HG03108 (cell line): ENCODE results near the gene COL18A1.

ENCODE experiments used
- ATAC-seq: cut with Tn5 transposase; IDR thresholded peaks from one replicate; pipeline ENCODE4 v1.9.1; 2021; ENCODE audit warnings: moderate library complexity; ENCODE audit not compliant: unreplicated experiment

COL18A1 gene

GRCh38 chr21:45477176-45478114 is 72.5 kb downstream of the COL18A1 start:
- no peak for ATAC-seq

DNA sequence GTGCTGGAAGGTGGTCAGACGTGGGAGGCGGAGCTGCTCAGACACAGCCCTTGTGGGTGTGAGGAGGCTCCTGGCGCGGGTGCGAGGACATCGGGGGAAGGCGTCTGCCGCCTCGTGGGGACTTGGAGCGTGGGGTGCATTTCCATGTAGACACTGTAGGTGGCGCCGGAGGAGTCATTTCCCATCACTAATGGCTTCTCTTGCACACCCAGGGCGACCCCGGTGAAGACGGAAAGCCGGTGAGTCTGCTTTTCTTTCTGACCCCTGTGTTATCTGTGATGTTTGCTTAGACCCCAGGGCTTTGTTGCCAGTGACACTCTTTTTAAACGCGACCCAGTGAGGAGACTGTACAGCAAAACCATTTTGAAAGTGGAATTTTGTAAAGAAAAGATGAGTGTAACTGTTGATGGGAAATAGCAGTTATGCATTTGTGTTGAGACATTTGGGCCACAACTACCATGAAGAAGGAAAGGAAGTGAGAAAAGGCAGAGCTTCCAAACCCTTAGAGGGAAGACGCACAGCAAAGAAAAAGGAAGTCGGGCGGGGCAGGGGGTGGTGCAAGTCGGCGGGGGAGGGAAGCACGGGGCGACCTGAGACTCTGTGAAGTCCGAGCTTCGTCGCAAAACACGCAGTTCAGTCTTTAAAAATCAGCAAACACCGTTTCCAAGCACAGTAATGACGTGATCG is 73.3 kb downstream of the COL18A1 start:
- ATAC-seq, result no peak

DNA sequence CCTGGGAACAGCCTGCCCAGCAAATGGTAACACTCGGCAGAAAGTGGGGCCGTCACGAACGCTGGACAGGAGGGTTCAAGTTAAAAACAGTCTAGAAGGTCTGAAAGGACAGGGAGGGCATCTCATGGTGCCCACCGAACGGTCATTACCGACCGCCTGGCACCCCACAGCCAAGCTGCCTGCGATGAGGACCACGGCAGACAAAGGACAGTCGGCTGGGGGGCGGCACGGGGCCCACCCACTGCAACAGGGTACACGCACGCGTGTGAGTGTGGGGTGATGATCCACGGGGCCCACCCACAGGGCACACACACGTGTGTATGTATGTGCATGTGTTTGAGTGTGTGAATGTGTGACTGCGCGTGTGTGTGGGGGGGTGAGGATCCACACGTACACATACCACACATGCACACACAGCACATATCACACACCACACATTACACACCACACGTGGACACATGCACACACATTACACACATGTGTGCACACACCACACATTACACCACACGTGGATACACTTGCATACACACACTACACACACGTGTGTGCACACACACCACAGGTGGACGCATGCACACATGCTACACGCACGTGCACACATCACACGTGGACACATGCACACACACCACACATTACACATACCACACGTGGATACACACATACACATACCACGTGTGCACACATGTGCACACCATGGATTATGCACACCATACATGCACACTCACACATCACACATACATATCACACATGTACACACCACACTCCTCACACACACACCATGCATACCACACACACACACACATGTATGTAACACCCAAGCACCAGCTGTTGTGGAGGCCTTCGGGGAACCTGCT is 74.1 kb downstream of the COL18A1 start:
- ATAC-seq, result no peak

DNA sequence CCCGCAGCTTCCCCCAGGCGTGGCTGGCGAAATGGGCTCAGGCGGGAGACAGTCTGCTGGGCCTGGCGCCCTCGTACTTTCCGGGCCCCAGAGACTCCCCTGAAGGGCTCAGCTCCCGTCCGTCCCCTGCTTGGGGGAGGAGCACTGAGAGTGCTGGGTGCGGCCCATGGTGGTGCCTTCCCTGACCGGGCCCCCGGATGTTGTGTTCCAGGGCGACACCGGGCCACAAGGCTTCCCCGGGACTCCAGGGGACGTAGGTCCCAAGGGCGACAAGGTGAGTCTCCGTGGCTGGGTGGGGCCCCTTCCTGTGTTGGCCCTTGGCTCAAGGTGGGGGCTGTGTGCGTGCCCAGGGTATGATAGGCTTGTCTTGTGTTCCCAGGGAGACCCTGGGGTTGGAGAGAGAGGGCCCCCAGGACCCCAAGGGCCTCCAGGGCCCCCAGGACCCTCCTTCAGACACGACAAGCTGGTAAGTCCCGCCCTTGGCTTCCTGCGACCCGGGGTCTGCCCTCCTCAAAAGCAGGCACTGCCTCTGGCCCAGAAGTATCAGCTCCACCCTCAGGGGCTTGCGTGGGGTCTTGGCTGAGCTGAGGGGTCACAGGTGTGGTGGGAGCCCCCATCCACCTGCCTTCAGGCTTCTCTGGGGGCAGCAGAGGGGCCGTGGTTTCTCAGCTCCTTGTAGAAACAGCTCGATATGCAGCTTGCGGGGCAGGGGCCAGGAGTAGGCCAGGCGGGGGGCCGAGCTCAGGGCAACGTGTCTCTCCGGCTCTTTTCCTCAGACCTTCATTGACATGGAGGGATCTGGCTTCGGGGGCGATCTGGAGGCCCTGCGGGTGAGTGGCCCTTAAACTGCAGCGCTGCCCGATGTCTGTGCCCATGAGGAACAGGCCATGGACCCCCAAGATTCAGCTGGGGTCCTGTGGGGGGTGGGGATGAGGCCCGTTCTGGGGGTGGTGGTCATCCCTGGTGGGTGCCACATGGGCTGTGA is 75.0 kb downstream of the COL18A1 start:
- no peak for ATAC-seq

- ATAC-seq, result no peak
These were observed 75.9 kb downstream of the COL18A1 start for GRCh38 chr21:45480701-45481500.

DNA sequence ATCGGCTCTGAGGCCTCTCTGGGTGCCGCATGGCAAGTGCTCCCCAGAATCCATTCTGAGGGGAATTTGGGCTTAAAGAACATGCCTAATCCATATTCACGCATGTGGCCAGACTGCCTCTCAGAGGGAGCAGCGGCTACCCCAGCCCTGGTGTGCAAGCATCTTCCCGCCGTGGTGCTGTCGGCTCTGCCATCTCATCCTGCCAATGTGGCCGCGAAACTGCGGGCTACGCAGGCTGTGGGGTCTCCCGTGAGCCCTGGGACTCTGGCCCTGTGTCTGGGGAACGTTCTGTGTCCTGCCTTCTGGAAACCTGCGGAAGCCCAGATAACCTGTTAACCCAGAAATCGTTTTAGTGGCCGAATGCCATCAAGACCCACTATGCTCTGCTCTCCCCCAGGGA is 76.6 kb downstream of the COL18A1 start:
- no peak for ATAC-seq

GRCh38 chr21:45481977-45482898 is 77.3 kb downstream of the COL18A1 start:
- no peak for ATAC-seq

DNA sequence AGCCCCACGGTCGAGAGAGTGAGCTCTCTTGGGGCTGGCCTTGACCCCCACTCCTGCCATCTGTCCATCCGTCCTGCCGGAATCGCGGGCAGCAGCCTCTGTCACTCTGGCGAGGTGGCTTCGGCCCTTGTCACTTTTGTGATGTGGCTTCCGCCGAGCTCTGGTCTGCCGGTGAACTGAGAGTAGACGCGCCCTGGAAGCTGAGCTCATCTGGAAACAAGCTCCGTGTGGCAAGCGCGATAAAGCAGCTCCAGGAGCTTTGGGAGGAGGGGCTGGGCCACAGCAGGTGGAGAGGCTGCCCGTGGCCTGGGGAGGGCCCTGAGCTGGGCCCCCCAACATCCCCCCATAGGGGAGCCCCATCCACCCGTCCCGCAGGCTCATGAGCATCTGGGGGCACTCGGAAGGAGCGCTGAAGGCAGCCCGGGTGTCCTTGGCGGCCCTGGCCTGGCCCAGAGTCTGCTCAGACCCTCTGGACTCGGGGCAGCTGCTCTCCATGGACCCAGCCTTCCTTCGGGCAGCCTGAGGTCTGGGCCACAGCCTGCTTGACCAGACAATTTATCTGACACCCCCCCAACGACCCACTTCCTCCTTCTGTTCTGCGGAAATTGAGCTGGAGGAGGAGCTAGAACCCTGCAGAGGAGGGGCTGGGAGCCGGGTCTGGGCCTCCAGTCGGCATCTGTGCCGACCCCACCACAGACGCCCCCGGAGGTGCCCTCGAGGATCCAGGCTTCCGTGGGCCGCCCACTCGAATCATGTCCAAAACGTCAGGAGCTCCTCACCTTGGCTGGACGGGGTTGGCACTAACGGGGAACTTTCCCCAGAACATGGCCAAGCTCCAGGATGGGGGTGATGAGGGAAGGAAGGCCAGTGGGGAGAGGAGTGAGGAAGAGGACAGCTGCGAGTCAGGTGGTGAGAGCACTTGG is 78.2 kb downstream of the COL18A1 start:
- no peak for ATAC-seq

- no peak for ATAC-seq
These were observed 79.4 kb downstream of the COL18A1 start for GRCh38 chr21:45484318-45484717.

DNA sequence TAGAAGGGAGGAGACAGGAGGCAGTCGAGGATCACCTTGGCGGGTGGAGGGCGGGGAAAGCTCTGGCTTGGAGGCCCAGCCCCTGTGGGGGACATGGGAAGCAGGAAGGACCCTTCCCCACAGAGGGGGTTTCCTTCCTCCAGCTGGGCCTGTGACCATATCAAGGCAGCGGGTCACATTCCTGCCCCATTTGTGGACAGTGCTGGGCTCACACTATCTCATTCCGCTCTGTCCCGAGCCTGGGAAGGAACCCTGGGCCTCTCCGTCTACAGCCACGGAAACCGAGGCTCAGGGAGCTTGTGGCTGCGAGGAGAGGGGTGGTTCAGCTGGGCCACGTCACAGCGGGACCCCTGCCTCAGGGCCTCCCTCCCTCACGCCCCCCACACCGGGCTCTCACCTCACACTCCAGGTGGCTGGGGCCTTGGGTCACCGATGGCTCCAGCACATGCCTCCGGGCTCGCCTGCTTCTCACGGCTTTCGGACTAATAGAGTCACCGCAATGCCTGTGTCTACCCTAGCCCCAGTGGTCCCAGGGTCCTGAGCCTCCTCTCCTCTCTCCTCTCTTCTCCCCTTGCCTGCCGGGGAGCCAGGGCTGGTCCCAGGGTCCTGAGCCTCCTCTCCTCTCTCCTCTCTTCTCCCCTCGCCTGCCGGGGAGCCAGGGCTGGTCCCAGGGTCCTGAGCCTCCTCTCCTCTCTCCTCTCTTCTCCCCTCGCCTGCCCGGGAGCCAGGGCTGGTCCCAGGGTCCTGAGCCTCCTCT is 80.9 kb downstream of the COL18A1 start:
- ATAC-seq, result no peak

- ATAC-seq, result no peak
These were observed 81.6 kb downstream of the COL18A1 start for GRCh38 chr21:45486443-45487160.

DNA sequence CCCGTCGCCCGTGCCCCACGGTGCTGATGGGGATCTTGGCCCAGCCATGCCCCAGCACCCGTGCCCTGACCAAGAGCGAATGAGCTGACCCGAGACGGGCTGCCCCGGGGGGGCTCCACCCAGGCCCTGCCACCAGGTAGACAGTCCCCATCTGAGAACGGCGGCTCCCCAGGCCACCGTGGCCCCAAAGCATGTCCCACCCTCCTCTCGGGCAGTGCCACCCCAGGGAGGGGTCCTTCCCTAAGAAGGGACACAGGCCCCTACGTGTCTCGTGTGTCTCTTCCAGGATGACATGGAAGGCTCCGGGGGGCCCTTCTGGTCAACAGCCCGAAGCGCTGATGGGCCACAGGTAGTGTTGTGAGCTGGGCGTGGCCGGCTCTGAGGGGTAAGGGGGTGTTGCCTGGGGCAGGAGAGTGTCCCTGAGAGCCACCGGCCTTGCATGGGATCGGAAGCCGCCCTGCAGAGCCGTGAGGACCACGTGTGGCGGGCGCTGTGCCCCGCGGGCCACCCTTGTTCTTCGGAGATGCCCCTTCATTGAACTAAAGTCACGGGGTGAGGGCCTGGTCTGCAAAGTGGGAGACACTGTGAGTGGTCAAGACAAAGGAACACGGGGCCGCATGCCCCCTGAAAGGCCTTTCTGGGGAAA is 82.3 kb downstream of the COL18A1 start:
- ATAC-seq, result no peak

DNA sequence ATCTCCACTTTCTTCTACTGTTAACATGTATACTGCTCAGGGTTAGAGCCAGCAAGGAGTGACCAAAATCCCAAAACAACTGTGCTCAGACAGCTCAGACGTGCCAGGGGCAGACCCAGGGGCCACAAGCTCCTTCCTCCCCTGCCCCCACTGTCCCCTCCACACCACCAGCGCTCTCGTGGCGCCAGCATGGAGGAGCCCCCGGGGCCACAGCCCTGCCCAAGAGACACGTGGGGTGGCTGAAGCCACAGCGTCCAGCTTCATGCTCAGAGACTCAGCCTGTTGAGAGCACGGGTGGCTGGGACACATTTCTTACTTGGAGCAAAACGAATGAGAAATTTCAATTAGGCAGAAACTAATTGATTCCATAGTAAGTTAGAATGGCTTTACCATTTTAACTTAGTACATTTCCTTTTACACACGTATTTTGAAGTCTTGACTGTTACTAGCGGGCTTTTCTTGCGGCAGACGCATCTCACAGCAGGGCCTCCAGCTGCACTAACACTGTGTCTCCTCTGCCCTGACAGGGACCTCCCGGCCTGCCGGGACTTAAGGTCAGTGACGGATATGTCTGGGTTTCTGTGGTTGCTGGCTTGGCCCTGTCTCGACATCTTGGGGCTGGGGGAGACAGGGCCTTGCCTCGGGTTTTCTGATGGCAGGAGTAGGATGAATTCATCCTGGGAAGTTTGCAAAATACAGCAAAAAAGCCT is 83.1 kb downstream of the COL18A1 start:
- no peak for ATAC-seq

DNA sequence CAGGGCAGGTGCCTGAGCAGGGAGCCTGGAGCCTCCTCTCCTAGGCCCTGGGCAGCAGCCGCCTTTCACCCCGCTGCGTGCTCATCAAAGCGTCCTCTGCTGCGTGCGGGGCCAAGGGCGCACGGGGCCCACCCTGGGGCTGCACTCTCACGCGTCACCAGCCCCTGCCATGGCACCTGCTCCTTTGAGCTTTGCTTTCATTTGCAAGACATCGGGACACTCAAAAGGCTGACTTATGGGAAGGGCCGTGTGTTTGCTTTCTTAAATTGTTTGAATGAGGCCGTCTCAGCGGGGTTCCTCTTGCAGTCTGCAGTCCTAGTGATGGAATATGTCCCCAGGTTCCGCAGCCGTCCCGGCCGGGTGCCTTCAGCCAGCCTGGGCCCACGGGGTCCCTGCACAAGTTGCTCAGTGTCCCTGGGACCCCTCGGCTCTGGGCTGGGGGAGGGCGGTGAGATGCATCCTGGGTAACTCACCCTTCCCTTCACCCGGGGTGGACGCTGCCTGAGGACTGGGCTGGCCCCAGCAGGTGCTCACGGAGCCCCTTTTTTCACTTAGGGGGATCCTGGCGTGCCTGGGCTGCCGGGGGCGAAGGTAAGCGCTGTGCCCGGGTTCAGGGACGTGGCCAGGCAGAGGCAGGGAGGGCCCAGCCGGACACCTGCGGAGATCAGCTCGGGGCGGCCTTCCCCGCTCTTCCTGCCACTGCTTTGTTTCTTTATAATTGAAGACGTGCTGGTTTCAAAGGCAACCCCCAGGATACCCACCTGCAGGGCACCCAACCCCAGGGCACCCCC is 84.2 kb downstream of the COL18A1 start:
- ATAC-seq, result no peak
